HG03439 (cell line): ENCODE measurements around the gene AGPAT4.
"Not testable (repeated sequence)": the region's sequence is repeated elsewhere in the genome, so short reads cannot be mapped to it uniquely, and the experiment has no call there.

ENCODE experiments used
- ATAC-seq: cut with Tn5 transposase; IDR thresholded peaks from one replicate; pipeline ENCODE4 v1.9.1; 2021; ENCODE audit warnings: mild to moderate bottlenecking, moderate library complexity; ENCODE audit not compliant: unreplicated experiment

AGPAT4 gene

GRCh38 chr6:161211380-161212035 lies 62.4 kb downstream of the AGPAT4 start:
- ATAC-seq: no peak

GRCh38 chr6:161210857-161211256 lies 63.0 kb downstream of the AGPAT4 start:
- ATAC-seq: no peak

- ATAC-seq: no peak
Measured at GRCh38 chr6:161207200-161207599, 66.7 kb downstream of the AGPAT4 start.

- ATAC-seq: no peak
Measured at GRCh38 chr6:161204866-161205557, 68.8 kb downstream of the AGPAT4 start.

- no peak for ATAC-seq
Measured at GRCh38 chr6:161200610-161201370, 73.1 kb downstream of the AGPAT4 start.

- ATAC-seq: no peak
Measured at GRCh38 chr6:161199850-161200249, 74.0 kb downstream of the AGPAT4 start.

- no peak for ATAC-seq
Measured at GRCh38 chr6:161198783-161199460, 74.9 kb downstream of the AGPAT4 start.

GRCh38 chr6:161198176-161198575 lies 75.7 kb downstream of the AGPAT4 start:
- no peak for ATAC-seq

- ATAC-seq: no peak
Measured at GRCh38 chr6:161195386-161195785, 78.5 kb downstream of the AGPAT4 start.

GRCh38 chr6:161194374-161194773 lies 79.5 kb downstream of the AGPAT4 start:
- ATAC-seq: no peak

GRCh38 chr6:161192636-161193411 lies 81.0 kb downstream of the AGPAT4 start:
- ATAC-seq: no peak

- ATAC-seq: no peak
Measured at GRCh38 chr6:161191671-161192070, 82.2 kb downstream of the AGPAT4 start.

GRCh38 chr6:161191007-161191406 lies 82.9 kb downstream of the AGPAT4 start:
- no peak for ATAC-seq

- ATAC-seq: no peak
Measured at GRCh38 chr6:161189891-161190290, 84.0 kb downstream of the AGPAT4 start.

GRCh38 chr6:161188547-161189465 lies 85.1 kb downstream of the AGPAT4 start:
- ATAC-seq: no peak

- no peak for ATAC-seq
Measured at GRCh38 chr6:161186173-161186769, 87.6 kb downstream of the AGPAT4 start.

GRCh38 chr6:161181121-161181520 lies 92.7 kb downstream of the AGPAT4 start:
- no peak for ATAC-seq

GRCh38 chr6:161178155-161178554 lies 95.7 kb downstream of the AGPAT4 start:
- not testable (repeated sequence) for ATAC-seq

- not testable (repeated sequence) for ATAC-seq
Measured at GRCh38 chr6:161176428-161176827, 97.4 kb downstream of the AGPAT4 start.
